ENCODE data around the gene AGPS.
"Not testable (repeated sequence)": the region's sequence is repeated elsewhere in the genome, so short reads cannot be mapped to it uniquely, and the experiment has no call there.

The AGPS gene

GRCh38 chr2:177532567-177532966 lies 140.0 kb downstream of the AGPS start:
- no peak for DNase-seq

GRCh38 chr2:177533253-177533652 lies 140.7 kb downstream of the AGPS start:
- DNase-seq = no peak

GRCh38 chr2:177535000-177535399 lies 142.4 kb downstream of the AGPS start:
- DNase-seq = no peak

GRCh38 chr2:177535958-177536504 lies 143.5 kb downstream of the AGPS start:
- DNase-seq = no peak

- no peak for DNase-seq
These were observed 144.6 kb downstream of the AGPS start for GRCh38 chr2:177537213-177537612.

- DNase-seq = no peak
These were observed 145.1 kb downstream of the AGPS start for GRCh38 chr2:177537636-177538035.

GRCh38 chr2:177538323-177538722 lies 145.8 kb downstream of the AGPS start:
- no peak for DNase-seq

GRCh38 chr2:177540283-177540682 lies 147.7 kb downstream of the AGPS start:
- no peak for DNase-seq

DNA sequence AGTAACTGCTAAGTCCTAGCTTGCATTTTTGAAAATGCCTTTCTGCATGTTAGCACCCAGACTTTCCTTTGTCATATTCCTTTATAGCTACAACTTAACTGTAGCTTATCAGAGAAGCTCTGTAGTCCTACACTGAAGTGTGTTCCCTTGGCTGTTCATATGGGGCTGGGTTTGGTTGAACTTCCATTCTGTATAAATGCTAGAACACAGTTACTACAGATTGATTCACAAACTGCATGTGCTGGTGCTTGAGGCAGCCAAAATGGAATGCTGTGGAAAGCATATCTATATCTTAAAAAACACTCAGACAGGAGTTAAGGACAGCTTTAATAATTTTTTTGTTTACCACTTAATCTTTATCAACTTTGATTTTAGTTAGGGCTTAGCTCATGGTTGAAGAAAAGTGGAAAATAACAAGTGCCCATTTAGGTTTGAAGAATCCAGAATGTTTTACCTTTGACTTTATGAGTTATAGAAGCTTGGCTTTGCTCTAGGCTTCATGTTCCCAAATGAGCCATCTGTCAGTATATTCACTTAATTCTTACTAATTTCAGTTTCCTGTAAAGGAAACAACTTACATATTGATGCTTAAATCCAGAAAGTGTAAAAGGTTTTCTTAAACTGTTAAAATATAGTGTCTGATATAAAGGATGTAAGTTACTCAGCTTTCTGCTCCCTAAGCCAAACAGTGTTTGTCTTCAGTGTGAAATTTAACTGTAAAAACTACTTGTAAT lies 148.9 kb downstream of the AGPS start:
- no peak for DNase-seq

DNA sequence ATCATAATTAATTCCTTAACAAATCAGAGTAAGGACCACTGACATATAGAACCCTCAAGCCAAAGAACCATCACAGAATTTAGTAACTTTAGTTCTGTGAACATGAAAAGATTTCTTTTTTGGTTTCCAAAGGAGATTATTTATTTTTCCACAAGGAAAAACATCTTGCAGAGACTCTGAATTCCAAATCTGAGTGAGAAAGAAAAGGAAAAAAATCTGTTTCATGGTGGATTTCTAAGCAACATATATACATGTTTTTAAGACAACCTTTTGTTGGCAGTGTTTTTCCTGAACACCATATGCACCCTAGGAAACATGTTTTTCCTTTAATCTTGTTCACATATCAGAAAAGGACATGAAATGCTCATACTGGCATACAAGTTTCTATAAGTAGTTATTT lies 149.8 kb downstream of the AGPS start:
- no peak for DNase-seq

- DNase-seq = no peak
These were observed 150.6 kb downstream of the AGPS start for GRCh38 chr2:177543007-177543760.

- DNase-seq = no peak
These were observed 152.6 kb downstream of the AGPS start for GRCh38 chr2:177545143-177545542.

DNA sequence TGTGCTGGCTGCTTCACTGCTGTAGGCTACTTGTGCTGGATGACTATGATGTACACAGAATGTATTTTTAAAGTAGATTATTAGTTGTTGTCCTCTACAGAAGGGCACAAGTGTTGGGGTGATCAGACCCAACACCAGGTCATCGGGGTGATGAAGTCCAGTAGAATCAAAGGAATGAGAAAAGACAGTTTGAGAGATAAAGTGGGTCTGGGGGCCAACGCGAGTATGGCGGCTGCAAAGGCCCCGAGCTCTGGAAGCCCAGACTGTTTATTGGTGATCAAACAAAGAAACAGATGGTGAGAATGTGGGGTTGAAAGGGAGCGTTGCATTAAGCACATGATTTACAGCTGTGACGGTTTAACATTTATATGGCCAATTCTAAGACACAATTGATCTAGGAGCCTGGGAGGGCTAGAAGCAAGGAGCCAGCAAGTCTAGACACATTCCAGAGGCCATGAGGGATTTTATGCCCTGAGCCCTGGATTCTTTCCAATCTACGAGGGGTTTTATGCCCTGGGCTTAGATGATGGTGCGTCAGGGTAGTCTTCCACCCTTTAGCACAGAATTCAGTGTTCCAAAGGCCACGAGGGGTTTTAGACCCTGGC lies 153.5 kb downstream of the AGPS start:
- no peak for DNase-seq

GRCh38 chr2:177547122-177547521 lies 154.5 kb downstream of the AGPS start:
- DNase-seq = no peak

GRCh38 chr2:177547772-177548171 lies 155.2 kb downstream of the AGPS start:
- no peak for DNase-seq

- no peak for DNase-seq
These were observed 156.1 kb downstream of the AGPS start for GRCh38 chr2:177548636-177549035.

DNA sequence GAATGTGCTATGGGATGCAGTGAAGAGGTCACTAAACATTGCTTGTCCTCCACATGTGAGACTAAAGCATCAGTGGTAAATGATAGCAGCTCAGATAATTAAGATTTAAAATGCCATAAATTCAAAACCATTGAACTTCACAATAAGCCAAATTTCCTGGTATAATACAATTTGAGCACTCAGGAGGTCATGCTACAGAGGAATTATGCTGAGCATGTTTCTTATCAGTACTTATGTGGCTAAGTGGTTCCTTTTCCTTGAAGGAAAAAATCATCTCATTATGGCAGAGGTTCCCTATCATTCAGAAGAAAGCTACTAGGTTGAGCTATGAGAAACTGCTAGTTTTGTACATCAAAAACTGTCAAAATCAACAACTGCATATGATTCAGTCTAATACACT lies 156.6 kb downstream of the AGPS start:
- DNase-seq = no peak

DNA sequence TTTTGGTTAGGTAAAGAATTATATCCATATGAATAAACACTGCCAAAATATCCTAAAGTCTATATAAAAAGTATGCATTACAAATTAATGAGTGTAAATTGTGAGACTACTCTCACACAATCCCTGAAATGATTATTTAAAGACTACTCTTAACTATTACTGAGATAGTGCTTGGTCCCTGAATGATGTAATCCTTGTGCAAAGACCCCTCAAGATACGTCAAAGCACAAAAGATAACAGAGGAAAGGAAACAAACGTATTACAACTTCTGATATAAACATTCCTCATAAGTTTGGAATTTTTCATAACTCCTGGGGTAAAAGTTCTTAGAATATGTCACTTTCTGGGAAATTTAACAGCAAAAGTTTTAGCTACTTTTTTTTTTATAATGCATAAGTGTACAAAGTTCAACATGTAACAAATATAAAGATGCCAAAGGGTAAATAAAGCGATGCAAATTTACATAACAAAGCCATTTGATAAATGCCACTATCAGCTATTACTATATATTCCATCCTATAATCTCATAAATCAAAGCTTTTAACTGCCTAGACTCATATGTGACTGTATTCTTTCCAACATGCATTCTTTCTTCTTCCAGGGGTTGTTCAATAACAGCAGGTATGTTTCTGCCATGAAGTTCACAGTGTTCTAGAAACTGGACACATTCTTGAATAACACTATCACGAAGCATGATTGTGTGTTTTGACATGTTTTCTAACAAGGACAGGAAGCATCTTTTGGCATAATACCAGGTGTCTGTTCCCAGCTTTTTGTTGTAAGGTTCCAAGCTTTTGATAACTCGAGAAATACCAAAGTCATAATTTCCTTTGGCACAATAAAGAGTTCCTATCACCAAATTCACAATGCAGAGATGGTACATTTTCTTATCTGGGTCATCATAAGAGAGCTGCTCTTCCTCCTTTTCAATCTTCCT lies 158.0 kb downstream of the AGPS start:
- no peak for DNase-seq

DNA sequence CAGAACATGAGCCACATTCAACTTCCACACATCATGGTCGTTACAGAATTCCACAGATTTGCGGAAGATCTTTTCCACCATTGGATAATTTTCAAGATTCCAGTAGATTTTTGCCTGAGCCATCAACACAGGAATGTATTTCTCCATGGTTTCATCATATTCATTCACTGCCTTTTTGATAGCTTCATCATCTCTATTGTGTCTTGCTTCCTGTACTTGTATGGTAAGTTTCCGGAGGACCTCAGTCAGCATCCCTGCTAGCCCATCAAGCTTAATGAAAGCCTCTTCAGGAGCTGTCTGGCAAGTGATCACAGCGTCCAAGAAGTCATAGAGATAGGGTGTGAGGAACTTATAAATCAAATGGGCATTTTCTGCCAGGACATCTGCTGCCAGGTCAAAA lies 158.8 kb downstream of the AGPS start:
- DNase-seq = not testable (repeated sequence)

DNA sequence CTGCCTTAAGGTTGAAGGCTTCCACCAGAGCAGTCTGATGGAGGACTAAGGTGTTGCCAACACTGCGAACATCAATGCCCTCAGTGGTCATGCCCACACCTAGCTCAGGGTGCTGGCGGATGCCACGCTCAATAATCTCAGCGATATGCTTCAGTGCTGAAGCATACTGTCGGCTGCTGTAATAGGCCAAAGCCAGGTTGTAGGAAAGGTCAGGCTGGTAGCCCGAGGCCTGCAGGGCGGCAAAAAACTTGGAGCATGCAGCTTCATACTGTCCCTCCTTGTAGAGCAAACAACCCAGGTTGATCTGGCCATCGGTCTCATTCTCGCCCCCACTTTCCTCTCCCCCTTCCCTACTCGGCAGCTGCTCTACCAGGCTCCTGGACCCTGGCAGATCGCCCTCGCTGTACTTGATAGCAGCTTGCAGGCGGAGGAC lies 159.4 kb downstream of the AGPS start:
- DNase-seq = no peak

DNA sequence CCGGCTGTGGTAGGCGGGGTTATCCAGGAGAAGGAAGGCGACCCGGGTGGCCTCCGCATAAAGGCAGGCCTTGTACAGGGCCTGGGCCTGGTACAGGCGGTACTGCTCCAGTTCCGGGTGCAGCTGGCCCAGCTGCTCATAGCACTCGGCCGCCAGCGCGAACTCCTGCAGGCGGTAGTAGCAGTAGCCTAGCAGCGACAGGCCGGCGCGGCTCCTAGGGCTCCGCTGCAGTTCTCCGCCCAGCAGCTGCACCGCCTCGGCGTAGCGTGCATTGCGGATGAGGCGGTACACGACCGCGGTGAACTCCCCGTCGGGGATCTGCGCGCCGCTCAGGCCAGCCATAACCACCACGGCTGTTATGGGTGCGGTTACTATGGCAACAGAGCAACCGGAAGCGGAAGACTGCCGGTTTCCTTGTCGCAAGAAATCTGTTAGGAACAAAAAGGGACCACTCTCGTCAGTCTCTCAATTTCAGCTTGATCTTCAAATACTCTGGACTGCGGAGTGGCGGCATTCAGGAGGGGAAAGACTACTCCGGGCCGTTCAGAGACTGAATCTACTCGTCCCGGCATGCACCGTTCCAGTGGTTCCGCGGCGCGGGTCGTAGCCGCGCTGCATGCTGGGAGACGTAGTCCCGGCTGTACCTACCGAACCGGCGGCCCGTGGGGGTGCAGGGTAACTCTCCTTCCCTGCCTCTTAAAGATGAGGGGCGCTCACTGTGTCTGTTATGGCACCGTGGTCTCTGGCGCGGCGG lies 160.0 kb downstream of the AGPS start:
- DNase-seq = peak; percentile 90
